ELR (cell line): ENCODE measurements around the gene ERBB4.

Experiments used
- DNase-seq: peaks from one replicate; pipeline ENCODE4 v3.0.0-alpha.2; 2015; ENCODE audit warnings: low read depth

ERBB4 gene

GRCh38 chr2:211923019-211923418, 615.6 kb downstream of the ERBB4 start:
- DNase-seq: no peak

- DNase-seq: no peak
These were observed 634.6 kb downstream of the ERBB4 start for GRCh38 chr2:211903961-211904360.

- no peak for DNase-seq
These were observed 637.3 kb downstream of the ERBB4 start for GRCh38 chr2:211901226-211901846.

DNA sequence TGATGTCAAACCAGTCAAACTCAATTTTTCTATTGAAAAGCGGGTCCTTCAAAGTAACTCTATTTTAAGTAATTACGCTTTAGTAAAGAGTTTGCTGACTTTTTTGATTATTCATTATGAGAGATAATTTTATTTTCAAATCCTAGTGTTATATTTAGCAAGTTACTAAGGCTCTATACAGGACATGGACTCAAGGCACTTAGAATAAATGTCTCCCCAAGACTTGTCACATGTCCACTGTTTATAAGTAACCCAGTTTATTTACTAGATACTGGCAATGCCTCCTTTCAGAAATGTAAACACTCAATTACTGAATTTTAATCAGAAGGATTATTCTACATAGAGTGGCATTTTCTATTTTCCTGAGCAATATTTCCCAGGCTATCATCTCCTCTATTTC, 638.1 kb downstream of the ERBB4 start:
- DNase-seq: no peak

- DNase-seq: no peak
These were observed 638.6 kb downstream of the ERBB4 start for GRCh38 chr2:211900000-211900399.

GRCh38 chr2:211898702-211899101, 639.9 kb downstream of the ERBB4 start:
- DNase-seq: no peak

GRCh38 chr2:211881449-211881848, 657.2 kb downstream of the ERBB4 start:
- no peak for DNase-seq

- peak; percentile 47 for DNase-seq
These were observed 659.3 kb downstream of the ERBB4 start for GRCh38 chr2:211879323-211879722.

- peak; percentile 79 for DNase-seq
These were observed 661.5 kb downstream of the ERBB4 start for GRCh38 chr2:211877061-211877460.

- DNase-seq: peak; percentile 68
These were observed 663.1 kb downstream of the ERBB4 start for GRCh38 chr2:211875488-211875887.

- no peak for DNase-seq
These were observed 669.5 kb downstream of the ERBB4 start for GRCh38 chr2:211868996-211869533.

GRCh38 chr2:211867845-211868451, 670.7 kb downstream of the ERBB4 start:
- peak; percentile 75 for DNase-seq

- DNase-seq: no peak
These were observed 674.3 kb downstream of the ERBB4 start for GRCh38 chr2:211864328-211864727.

GRCh38 chr2:211860224-211860623, 678.4 kb downstream of the ERBB4 start:
- DNase-seq: no peak

DNA sequence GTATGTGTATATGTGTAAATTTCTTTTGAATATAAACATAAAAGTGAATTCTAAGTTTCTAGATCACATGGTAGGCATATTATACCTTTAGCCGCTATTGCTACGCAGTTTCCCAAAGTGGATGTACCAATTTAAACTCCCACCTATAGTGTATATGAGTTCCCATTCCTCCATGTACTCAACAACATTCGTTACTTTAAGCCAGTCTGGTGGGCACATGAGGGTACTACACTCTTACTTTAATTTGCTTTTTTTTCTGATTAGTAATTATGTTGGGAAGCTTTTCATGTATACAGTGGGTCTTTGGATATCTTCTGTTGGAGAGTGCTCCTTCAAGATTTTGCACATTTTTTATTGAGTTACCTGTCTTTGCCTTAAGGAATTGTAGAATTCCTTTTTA, 683.8 kb downstream of the ERBB4 start:
- no peak for DNase-seq

DNA sequence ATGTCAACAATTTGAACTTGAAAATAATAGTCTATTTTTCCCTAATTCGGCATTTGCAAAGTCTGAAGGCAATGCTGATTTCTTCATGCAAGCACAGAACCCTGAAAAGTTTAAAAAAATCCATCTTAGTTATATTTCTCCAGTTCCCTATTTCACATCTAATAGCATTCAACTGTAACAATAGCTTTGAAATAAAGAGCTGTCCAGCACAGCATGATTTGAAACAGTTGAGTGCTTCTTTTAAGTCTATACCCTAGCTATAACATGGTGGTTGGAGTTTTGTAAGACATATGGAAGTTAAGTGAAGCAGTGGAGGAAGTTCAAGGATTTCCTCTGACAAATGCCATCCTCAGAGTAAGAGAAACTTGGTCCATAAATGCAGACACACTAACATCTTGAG, 691.9 kb downstream of the ERBB4 start:
- DNase-seq: no peak

DNA sequence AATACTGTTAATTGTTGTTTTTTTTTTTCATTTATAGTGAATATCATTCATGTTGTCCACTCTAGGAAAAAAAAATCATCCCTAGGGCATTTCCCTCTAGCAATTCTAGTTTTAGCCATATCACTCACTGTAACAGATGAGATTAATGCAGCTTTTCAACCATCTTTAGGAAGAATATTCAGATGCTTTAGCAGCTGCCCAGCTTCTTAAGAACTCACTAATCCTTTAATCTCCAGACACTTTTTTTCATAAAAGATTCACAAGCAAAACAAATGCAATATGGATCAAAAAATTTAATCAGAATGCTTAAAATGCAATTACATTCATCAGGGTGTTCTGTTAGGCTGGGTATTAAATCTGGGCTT, 692.6 kb downstream of the ERBB4 start:
- DNase-seq: no peak

DNA sequence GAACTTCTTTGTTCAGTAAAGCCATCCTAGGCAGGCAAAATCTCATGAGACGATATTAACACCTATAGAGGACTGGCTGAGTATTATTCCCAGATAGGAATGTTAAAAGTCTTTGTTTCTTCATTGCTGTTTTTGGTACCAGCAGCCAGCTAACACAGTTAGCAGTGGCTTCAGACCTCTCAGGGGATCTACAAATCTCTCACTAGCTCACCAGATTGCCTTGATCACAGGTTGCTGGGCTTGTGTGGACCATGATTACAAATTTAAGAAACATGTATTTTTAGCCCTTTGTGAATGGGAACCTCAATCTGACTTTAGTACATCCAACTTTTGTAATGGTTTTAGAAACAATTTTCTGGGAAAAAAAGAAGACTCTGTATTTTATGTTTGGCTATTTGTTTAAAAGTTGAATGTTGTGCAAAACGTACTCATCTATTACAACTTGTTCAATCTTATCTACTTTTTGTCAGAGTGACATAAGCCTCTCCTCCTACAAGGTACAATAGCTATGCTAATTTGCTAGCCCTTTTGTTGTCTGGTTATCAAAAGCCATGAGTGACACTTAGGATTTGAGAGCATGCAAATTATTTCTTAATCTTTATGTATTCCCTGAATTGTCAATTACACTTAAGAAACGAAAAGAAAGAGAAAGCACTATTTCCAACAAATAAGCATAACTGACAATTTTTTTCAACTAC, 693.1 kb downstream of the ERBB4 start:
- DNase-seq: no peak

GRCh38 chr2:211837706-211838105, 700.9 kb downstream of the ERBB4 start:
- peak; percentile 54 for DNase-seq

GRCh38 chr2:211837206-211837605, 701.4 kb downstream of the ERBB4 start:
- DNase-seq: no peak

- no peak for DNase-seq
These were observed 702.2 kb downstream of the ERBB4 start for GRCh38 chr2:211836409-211836808.

- DNase-seq: no peak
These were observed 702.9 kb downstream of the ERBB4 start for GRCh38 chr2:211835695-211836094.

DNA sequence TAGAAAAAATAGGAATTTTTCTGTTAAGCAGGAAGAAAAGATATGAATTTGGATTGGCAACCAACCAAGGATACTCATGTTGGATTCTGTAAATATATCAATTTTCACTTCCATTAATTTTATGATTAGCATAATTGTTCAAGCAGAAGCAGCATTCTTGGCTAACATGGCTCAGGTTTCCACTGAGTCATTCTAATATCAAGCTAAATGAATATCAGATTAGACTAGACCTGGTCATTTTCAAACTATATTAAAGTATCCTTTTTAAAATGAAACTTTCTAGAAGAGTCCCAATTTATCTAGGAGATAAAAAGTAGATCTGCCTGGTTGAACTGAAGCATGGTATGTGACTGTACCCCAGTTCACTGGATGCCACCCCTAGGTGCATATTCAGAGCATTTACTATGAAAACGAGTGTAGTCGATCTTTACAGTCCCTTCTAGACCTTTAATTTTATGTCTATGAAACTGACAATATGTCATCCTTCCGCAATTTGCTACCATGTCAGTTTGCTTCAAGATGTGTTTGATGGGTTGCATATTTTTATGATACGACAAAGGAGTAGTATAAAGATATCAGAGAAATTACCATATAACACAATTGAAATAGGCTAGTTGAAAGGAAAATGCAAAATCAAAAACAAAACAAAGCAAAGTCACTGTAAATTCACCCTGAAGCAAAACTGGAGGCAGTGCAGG, 704.9 kb downstream of the ERBB4 start:
- no peak for DNase-seq
